ENCODE results near the gene ARVCF.

DNA sequence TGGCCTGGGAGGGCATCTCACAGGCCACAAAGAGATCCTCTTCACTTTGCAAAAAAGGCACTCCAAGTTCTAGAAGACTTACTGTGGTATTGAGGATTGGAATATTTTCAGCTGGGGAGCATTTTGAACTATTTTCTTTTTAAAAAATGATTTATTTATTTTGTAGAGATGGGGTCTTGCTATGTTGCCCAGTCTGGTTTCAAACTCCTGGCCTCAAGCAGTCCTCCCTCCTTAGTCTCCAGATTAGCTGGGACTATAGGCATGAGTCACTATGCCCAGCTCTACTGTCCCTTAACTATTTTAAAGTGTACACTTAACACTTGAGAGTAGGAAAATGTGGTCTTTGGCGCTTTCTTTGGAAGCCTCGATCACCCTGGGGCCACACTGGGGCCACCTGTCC is 38.5 kb upstream of the ARVCF start:
- TF ChIP-seq, protein P1, sequence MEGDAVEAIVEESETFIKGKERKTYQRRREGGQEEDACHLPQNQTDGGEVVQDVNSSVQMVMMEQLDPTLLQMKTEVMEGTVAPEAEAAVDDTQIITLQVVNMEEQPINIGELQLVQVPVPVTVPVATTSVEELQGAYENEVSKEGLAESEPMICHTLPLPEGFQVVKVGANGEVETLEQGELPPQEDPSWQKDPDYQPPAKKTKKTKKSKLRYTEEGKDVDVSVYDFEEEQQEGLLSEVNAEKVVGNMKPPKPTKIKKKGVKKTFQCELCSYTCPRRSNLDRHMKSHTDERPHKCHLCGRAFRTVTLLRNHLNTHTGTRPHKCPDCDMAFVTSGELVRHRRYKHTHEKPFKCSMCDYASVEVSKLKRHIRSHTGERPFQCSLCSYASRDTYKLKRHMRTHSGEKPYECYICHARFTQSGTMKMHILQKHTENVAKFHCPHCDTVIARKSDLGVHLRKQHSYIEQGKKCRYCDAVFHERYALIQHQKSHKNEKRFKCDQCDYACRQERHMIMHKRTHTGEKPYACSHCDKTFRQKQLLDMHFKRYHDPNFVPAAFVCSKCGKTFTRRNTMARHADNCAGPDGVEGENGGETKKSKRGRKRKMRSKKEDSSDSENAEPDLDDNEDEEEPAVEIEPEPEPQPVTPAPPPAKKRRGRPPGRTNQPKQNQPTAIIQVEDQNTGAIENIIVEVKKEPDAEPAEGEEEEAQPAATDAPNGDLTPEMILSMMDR (conservative IDR thresholded peaks at IDR 0.05 in 1 of 2, IDR thresholded peaks at IDR 0.05 in 1 of 2; ENCODE audit: extremely low read depth in 1 of 2, insufficient read depth in 1 of 2, low read depth in 1 of 2, low read length in 2 of 2): no peak
- no peak for TF ChIP-seq EZH2 (IDR thresholded peaks at IDR 0.05; ENCODE audit: borderline replicate concordance, low read length)

Data from mammary epithelial cell (primary cell).